Fibroblast of skin of scalp (primary cell): ENCODE data around the gene SIGLEC15.

Source experiments
- DNase-seq: peaks from one replicate; pipeline ENCODE4 v3.0.0-alpha.2; 2013

SIGLEC15 gene

GRCh38 chr18:45879681-45880655, 54.5 kb downstream of the SIGLEC15 start:
- peak; percentile 55 for DNase-seq

GRCh38 chr18:45880876-45881558, 55.5 kb downstream of the SIGLEC15 start:
- no peak for DNase-seq

GRCh38 chr18:45887585-45887984, 62.1 kb downstream of the SIGLEC15 start:
- DNase-seq: no peak

GRCh38 chr18:45889419-45890064, 64.1 kb downstream of the SIGLEC15 start:
- no peak for DNase-seq

GRCh38 chr18:45890606-45891005, 65.1 kb downstream of the SIGLEC15 start:
- no peak for DNase-seq

- DNase-seq: no peak
These were observed 66.3 kb downstream of the SIGLEC15 start for GRCh38 chr18:45891806-45892205.
